GM18519 (cell line): ENCODE data around the gene DNAH8.

Experiments
- ATAC-seq: cut with Tn5 transposase; IDR thresholded peaks from one replicate; pipeline ENCODE4 v1.9.1; 2021; ENCODE audit warnings: mild to moderate bottlenecking, moderate library complexity; ENCODE audit not compliant: unreplicated experiment, low FRiP score

DNAH8 gene

DNA sequence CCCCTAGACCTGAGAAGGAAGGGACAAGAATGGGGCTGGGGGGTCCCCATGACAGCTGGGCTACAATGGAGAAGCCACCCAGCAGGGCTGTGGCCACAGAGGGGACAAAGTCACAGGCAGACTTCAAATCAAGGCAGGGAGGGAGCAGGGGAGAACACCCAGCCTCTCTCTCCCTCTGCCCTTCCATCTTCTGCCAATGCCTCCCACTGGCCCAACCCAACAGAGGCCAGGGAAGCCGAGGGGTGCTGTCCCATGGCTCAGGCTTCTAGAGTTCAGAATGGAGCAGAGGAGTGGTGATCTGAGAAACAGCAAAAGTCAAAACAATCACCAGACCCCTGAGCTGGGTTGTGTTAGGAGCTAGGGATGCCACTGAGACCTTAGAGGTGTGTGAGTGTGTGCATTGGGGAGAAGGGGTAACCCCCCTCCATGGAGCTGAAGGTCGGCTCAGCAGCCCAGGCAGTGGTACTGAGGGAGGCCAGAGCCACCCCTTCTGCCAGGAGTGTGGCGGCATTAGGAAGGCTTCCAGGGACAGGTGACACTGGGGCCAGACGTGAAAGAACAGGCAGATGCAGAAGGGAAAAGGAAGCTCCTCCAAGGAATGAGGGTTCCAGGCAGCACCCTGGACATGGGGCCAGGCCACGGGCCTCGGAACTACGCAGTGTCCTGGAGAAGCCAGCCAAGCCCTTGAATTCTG lies 345.5 kb downstream of the DNAH8 start:
- ATAC-seq = no peak

DNA sequence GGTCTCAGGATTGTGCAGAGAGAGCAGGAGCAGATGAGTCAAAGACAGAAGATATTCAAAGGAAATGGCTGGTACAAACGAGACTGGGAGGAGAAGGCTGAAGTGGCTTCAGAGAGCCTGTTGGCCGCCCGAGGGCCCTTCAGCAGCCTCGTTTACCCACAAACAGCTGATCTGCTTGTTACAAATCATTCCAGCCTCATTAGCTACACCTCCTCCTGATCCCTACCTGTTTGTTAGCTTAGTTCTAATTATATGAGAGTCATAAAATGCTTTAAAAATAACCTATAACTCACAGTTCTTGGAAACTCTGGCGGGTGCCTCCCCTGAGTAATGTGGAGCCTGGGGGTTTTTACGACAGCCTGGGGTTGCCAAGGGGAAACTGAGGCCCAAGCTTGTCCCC lies 346.1 kb downstream of the DNAH8 start:
- no peak for ATAC-seq

DNA sequence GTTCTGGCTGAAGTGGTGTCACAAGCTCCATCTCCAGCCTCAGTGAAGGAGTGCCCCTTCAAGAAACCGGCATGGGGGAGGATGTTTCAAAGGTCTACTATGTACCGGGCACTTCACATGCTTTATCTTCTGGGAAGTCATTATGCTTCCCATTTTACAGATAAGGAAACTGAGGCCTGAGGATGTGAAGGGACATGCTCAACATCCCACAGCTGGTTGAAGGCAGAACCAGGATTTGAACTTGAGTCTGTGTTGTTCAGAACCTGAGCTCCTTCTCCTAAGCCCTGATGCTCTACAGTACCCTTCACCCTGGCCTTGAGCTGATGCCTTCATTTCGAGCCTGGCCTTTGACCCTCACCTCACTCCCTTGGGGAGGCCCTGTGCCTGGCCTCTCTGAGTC lies 346.5 kb downstream of the DNAH8 start:
- ATAC-seq = no peak

DNA sequence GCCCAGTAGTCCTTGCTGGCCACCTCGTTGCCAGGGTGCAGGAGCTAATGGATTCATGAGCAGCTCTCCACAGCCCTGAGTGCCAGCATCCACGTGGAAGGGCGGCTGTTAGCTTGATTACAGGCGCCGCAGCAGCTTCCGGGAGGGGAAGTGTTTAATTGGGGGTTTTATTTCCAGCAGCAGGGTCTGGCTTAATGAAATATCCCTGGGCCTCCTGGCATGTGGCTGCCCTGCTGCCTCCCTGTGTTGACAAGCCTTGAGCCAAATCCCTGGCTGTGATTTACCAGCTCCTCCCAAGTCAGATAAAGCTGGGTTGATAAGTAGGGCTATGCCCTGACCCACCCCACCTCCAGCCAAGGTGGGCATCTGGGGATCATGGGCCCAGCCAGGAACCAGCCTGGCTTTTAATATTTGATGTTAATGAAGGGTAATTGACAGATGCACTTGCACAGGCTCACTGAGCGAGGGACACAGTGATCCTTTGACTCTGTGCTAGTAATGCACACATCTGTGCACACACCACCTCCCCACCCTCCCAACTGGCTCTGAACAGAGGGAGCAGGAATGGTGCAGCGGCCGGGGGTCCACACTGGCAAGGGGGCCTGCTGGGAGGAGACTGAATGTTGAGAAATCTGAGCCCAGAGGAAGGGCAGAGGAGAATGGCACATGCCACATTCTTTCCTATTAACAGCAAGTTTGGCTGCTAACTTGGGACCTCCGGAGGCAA lies 347.1 kb downstream of the DNAH8 start:
- ATAC-seq = no peak

DNA sequence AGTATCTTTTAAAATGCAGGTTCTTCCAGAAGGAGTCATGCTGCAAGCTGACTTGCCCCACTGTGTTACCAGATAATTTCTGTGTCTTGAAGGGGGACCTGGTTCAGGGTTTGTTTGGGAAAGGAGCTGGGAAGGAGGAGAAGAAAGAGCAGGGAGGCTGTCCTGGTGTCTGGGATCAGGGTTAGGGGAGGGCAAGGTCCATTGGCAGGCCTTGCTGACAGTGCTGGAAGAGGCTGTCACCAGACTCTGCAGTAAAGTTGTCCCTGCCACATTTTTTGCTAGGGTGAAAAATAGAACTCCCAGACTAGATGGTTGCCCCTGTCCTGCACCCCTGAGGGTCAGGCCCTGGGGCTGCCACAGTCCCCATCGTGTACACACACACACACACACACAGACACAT lies 348.4 kb downstream of the DNAH8 start:
- no peak for ATAC-seq

DNA sequence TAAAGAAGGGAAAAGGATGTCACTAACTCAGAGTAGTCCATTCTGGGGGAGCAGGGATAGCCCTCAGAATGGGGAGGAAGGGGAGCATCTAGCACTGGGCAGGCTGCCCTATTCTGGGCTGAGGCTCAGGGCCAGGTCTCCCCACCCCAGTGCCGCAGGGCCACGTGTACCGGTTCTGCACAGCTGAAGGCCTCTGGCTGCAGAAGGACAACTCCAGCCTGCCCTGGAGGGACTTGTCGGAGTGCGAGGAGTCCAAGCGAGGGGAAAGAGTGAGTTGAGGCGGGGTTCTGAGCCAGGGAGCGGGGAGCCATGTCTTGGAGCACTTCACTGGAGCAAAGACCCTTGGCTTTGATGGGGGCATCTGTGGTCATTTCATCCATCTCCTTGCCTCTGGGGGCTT lies 350.4 kb downstream of the DNAH8 start:
- no peak for ATAC-seq

DNA sequence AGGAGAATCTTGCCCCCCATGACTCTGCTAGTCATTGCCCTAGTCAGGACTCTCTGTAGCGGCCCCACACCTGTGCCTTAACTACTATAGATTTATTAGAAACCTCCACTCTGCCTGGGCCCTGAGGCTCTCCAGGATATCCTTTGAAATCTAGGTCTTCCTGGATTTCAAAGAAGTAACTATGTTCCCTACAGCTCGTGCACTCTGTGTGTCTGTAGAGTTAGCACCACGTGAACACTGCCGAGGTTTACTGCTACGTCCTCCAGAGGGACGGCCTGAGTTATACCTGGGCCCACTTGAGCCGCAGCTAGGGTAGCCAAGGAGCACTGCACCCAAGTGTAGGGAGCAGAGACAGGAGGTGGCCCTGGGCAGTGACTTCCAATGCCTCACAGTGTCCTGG lies 353.3 kb downstream of the DNAH8 start:
- ATAC-seq = no peak

DNA sequence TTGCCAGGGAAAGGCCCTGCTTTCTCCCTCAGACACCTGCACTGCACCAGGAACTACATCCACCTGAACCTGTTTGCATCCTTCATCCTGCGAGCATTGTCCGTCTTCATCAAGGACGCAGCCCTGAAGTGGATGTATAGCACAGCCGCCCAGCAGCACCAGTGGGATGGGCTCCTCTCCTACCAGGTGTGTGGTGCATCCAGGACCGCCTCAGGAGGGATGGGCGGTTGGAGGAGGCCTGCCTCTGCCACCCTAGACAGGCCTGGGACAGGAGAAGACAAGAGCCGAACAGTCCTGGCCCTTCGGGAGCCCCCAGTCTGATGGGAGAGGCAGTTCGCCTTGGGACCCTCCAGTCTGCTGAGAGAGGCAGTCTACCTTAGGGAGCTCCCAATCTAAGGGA lies 357.7 kb downstream of the DNAH8 start:
- no peak for ATAC-seq

GRCh38 chr6:39073471-39074355 lies 358.6 kb downstream of the DNAH8 start:
- no peak for ATAC-seq

DNA sequence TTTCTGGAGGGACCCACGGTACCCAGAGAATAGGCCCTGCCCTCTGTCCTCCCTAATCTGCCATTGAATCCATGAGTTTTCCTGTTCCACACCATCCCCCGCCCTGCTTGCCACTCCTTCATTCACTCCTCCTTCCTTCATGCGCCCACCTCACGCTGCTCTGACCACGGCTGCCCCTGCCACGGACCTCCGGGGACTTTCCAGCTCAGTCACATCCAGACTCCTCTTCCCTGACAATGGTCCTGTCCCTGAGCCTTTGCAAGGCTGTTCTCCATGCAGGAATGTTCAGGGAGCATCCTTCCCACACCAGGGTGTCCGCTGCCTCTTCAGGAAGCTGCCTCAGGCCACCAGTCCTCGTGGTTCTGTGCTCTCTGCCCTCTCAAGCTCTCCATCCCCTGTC lies 359.4 kb downstream of the DNAH8 start:
- ATAC-seq = no peak

DNA sequence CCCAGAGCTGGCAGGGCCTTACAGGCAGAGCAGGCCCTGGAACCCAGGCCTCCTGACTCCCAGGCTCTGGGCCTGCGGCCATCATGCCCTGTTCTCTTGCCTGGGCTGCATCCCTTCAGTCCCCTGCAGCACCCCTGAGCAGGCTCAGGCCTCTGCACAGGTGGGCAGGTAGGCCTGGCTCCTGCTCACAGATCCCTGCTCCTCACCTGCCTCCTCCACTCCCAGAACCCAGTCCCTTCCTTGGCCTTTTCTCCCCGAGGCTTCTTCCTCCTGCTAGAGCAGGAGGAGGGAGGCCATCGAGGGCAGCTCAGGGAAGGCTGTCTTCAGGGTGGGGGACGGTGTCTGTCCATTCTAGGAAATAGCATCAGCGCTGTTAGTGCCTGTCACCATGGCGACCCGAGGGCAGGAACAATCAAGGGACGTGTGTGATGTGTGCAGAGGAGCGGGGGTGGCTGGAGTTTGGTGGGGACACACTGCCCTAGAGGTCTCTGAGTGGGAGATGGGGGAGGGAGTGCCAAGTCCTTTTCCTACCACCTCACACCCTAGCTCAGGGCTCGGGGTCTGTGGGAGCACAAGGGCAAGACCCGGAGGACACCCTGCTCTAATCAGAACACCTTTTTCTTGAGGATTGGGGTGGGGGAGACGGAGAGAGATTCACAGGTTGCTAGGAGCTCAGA lies 360.0 kb downstream of the DNAH8 start:
- no peak for ATAC-seq

DNA sequence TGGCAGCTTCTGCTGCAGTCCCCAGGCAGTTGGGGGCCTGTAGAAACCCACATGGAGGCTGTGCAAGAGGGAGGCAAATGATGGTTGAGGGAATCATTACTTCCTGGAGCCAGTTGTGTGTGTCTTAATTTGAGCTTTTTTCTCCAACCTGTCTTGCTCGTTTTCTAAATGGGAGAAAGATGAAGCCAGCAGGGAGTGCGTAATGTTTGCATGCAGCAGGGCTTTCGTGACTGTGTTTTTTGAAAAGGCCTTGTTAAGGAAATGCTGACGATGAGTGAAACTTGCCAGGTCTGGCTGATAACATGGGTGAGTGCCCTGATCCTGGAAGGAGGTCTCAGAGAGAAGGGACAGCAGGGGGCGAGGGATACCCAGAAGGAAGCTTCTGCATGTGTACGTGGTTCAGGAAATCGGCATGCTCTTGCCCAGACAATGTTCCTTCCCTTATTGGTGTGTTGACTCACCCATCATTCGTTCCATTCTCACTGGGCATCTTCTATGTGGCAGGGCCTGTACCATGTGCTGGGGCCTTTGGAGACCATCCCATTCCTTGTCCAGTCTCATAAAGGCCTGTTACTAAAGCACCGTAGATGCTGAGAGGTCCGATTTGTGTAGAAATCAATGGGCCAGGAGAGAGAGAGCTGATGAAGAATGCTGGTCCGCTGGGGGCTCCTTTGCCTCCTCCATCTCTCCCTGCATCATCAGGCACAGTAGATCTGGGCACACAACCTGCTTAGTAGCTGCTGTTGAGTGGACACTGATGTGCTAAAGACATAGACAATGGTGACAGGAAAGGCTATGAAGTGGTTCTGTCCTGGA lies 360.9 kb downstream of the DNAH8 start:
- ATAC-seq = no peak

DNA sequence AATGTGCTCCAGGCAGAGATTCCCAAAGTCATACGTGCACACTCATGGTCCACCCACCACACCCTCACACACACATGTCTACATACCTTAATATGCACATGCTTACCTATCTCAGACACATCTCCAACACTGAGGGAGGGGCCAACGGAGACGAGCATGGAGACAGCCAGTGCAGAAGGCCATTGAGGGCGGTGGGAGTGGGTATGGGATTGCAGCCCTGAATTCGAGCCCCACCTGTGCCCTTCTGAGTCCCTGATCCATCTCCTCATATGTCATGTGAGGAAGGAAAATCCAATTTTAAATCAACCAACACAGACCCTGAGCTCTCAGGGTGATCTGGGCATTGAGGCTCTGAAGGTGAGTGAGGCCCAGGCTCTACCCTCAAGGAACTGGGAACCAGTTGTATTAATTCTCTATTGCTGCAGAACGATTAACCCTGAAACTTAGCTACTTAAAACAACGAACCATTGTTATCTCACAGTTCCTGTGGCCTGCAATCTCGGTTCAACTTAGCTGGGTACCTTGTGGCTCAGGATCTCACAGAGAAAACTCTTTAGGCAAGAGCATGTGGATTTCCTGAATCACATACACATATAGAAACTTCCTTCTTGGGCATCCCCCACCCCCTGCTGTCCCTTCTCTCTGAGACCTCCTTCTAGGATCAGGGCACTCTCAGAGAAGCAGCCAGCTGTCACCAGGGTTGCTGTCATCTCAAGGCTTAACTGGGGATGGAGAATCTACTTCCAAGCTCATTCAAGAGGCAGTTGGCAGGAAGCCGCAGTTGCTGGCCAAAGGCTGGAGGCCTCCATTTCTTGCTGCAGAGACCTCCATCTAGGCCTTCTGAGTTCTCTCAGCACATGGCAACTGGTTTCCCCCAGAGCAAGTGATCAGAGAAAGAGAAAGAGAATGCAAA lies 361.8 kb downstream of the DNAH8 start:
- ATAC-seq = no peak

DNA sequence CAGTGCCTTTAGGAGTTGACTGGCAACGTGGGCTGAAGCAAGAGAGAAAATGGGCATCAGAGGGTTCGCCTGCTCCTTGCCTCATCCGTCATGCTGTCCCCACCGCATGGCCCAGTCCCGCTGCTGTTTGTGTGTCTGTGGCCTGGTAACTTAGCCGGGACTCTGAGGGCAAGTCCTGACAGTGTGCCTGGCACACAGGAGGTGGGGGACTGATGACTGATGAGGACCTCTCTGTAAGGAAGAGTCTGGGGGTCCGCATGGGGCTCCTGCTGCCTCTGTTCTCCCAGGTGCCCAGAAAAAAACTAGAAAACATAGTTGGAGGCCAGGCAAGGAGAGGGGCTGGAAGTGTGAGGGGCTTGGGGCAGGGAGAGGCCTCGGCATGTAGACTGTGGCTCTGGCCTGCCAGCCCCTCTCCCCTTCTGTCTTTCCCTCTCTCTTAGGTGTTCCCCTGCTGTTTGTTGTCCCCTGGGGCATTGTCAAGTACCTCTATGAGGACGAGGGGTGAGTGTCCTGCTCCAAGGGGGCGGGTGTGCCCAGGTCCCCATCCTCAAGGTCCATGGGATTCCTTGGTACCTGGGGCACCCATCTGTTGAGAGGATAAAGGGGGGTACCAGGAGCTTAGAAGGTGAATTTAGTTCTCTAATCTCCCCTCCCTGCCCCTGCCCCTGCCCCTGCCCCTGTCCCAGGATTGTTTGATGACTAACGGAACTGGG lies 362.9 kb downstream of the DNAH8 start:
- no peak for ATAC-seq

- no peak for ATAC-seq
Measured at GRCh38 chr6:39078695-39079094, 363.6 kb downstream of the DNAH8 start.

- ATAC-seq = no peak
Measured at GRCh38 chr6:39079197-39080125, 364.4 kb downstream of the DNAH8 start.
